ENCODE measurements around the gene SRSF8.
"Not testable (repeated sequence)": the region's sequence is repeated elsewhere in the genome, so short reads cannot be mapped to it uniquely, and the experiment has no call there.

The SRSF8 gene, protein sequence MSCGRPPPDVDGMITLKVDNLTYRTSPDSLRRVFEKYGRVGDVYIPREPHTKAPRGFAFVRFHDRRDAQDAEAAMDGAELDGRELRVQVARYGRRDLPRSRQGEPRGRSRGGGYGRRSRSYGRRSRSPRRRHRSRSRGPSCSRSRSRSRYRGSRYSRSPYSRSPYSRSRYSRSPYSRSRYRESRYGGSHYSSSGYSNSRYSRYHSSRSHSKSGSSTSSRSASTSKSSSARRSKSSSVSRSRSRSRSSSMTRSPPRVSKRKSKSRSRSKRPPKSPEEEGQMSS

DNA sequence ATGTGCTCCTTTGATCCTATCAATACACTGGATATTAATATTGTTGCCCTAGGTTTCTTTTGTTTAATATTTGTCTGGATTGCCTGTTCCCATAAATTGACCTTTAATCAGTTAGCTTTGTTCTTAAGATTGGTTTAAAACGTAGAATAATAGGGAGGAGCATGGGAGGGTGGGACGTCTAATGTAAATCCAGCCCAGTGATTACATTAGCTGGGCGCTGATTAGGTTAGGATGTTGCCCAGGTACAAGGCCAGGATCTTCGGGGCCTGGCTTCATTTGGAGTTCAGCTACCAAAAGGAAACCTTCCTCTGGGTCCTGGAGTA, at the start of gene SRSF8:
TSS of gene SRSF8 (plus strand) at position 204 of the 323 bp plus-strand sequence. CDS start 308 bp downstream, outside the sequence.
- no peak for DNase-seq

DNA sequence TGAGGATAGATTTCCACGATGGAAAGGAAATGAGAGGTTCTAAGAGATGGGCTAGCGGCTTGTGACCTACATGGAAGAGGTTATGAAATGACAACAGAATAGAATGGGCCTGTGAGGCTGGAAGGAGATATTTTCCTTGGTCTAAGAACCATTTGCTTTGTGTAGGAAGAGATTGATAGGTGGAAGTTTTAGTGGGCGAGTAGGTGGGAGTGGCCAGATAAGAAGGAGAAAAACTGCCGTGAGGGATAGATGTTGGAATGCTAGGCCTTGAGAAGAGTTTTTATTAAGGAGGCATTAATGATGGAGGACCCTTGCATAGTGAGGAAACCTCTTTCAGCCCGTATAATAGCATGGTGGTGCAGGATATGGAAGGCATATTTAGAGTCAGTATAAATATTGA, 45.3 kb upstream of the SRSF8 start:
- not testable (repeated sequence) for DNase-seq

DNA sequence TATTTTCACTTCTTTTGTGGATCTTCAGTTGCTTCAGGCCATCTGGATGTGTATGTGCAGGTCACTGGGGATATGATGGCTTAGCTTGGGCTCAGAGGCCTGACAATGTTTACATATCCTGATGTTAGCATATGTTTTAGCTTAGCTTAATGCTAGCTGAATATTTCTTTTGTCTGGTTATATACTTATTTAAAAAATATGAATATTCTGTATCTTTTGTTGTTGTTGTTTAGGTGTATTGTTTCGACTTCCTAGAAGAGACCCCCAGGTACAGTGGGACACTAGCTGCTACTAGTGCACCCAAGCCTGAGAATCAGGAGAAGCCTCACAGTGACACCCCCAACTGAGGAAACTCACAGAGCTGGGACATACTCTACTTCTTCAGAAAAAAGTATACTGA, 41.8 kb upstream of the SRSF8 start, which contains the start of gene KDM4E:
TSS of gene KDM4E (plus strand) at position 301 of the 400 bp plus-strand sequence. CDS start 300 bp downstream, outside the sequence.
- DNase-seq, result no peak

DNA sequence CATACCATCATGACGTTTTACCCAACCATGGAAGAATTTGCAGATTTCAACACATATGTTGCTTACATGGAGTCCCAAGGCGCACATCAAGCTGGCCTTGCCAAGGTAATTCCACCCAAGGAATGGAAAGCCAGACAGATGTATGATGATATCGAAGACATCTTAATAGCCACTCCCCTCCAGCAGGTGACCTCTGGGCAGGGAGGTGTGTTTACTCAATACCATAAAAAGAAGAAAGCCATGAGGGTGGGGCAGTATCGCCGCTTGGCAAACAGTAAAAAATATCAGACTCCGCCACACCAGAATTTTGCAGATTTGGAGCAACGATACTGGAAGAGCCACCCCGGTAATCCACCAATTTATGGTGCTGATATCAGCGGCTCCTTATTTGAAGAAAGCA, 41.1 kb upstream of the SRSF8 start:
- DNase-seq, result not testable (repeated sequence)

DNA sequence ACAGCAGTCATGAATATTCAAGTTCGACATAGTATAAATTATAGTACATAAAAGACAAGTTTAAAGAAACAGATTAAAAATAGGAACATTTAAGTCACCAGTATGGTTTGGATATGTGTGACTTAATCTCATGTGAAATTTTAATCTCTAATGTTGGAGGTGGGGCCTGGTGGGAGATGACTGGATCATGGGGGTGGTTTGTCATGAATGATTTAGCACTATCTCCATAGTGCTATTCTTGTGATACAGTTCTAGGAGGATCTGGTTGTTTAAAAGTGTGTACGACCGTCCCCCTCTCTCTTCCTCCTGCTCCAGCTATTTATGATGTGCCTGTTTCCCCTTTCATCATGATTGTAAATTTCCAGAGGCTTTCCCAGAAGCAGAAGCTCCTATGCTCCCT, 38.4 kb upstream of the SRSF8 start:
- DNase-seq, result no peak

DNA sequence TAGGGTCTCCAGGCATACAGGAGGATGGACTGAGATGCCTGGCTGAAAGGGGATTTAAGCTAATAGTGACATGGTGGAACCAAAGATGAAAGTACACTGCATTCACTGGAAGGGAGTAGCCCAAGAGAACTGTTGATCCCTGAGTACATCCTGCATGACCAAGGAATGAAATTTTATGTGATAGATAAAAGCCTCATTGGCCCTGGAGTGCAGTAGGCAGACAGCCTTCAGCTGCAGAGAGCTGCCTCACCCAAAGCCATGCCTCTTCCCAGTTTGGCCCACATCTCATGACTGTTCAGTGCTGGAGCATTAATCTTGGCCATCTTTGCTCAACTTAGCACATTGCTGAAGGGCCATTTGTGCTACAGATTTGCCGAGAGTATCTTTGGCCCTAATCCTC, 33.7 kb upstream of the SRSF8 start:
- no peak for DNase-seq

DNA sequence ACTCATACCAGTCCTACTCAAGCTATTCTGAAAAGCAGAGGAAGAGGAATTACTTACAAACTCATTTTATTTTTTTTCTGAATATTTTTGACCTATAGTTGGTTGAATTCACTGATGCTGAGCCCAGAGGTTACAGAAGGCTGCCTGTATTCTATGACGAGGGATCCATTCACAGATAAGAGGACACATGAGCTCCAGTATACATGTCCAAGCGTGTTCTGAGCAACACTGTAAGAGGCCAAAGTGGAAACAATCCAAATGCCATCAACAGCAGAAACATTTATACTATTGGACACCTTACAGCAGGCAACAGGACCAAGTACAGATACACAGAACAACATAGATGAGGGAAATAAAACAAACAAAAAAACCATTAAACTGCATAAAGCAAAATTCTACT, 31.4 kb upstream of the SRSF8 start:
- DNase-seq, result no peak

DNA sequence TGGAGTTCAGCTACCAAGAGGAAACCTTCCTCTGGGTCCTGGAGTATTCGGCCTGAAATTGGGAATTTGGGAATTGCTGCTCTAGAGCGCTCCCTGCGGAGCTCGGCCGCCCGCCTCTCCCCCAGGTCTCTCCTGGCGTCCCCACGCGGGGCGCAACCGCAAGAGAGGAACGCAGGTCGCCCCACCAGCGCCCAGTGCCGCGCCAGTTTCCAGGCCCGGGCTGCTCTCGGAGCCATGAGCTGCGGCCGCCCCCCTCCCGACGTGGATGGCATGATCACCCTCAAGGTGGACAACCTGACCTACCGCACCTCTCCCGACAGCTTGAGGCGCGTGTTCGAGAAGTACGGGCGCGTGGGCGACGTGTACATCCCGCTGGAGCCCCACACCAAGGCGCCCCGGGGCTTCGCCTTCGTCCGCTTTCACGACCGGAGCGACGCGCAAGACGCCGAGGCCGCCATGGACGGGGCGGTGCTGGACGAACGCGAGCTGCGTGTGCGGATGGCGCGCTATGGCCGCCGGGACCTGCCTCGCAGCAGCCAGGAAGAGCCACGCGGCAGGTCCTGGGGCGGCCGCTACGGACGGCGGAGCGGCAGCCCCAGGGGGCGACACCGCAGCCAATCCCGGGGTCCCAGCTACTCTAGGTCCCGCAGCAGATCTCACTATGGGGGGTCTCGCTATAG, 29.2 kb upstream of the SRSF8 start:
- not testable (repeated sequence) for DNase-seq

DNA sequence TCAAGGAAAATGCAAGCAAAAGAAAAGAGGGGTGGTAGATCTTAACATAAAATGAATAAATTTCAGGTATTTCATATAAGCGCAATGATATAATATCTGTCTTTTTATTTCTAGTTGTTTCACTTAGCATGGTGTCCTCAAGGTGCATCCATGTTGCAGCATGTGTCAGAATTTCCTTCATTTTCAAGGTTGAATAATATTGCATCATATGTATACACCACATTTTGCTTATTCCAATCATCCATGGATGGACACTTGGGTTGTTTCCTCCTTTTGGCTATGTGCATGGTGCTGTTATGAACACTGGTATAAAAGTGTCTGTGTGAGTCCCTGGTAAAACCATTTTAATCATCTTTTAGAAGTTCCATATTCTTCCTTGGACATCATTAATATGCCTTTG, 24.5 kb upstream of the SRSF8 start:
- DNase-seq, result no peak

DNA sequence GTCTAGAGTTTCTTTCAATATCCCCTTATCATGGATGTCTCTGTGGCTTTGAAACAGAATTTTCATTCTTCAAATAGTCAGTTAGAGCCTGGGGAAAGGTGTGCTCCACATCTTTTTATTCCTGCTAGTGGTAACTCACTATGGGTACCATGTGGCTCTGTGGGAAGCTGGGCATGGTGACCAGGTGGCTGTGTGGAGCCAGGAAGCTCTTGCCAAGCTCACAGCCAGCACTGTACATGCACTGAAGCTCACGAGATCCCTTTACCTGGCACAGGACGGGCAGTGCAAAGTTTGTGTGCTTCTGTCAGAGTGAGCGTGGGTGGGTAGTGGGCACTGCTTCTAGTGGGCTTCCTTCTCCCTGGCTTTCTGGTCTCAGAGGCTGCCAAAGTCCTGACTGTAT, 23.8 kb upstream of the SRSF8 start:
- DNase-seq, result no peak

DNA sequence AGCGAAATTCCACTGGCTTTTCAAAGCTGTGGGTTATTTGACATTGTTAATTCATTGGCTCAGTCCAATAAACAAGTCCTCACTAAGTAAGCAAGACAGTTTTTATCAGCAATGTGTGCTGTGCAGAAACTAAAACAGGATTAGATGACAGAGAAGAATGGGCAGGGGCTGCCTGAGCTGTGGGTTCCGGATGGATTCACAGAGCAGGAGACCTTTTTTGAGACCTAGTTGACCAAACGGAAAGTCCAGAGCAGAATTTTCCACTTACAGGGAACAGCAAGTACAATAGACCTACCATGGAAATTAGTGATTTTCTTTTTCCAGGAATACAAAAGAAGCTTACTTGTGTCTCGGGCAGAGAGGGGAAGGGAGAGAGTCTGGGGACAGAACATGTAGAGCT, 22.7 kb upstream of the SRSF8 start:
- no peak for DNase-seq

DNA sequence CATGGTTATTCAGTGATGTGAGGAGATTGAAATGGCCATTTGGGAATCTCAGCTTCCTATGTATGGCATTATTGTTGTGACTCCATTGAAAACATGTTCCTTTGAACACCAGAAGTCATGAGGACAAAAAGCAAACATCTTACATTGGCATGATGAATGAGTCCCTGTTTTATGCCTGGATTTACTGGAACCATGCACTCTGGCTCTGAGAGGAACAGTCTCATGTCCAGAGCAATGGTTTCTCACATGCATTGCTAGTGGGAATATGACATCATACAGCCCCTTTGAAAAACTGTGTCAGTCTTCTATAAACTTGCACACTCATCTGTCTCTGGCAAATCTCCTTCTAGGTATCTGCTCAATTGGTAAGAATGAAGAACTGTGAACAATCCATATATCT, 20.9 kb upstream of the SRSF8 start:
- no peak for DNase-seq

DNA sequence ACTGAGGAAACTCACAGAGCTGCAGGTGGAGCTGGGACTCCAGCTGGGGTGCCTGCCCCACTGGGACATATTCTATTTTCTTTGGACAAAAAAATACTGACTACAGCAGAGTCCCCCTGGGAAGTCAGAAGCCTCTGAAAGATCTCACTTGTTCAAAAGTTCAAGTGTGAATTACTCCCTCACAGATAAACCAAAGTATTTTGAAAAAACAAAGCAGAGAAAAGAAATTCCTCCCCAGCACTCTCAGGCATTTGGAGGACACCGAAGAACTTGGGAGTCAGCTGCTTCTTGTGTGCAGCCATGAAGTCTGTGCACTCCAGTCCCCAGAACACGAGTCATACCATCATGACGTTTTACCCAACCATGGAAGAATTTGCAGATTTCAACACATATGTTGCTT, 17.6 kb upstream of the SRSF8 start, which contains the start of gene KDM4F:
TSS of gene KDM4F (plus strand) at position 301 of the 400 bp plus-strand sequence.
- not testable (repeated sequence) for DNase-seq

DNA sequence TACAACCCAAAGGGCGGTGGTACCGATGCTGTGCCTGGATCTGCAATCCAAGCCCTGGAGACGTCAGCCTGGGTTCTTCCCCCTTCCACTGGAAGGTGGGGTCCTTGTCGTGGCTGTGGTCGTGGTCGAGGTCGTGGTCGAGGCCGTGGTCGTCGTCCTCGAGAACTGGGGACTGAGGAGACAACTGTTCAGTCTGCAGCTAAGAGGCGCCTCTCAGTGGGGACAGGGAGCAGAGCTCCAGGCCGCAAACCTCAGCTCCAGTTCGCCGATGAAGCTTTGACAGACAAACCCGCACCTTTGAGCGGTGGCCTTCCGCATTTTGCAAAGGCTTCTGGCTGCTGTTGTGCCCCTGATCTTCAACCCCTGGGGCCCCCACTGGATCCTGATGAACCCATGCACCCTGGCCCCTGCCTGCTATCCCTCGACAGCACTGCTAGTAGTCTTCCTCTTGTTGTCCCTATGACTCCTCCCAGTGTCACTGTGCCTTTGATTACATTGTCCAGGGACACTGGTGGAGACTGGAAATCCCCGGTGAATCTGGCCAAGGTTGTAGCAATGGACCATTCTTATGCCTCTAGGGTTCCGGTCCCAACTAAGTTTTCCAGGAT, 16.0 kb upstream of the SRSF8 start:
- no peak for DNase-seq

DNA sequence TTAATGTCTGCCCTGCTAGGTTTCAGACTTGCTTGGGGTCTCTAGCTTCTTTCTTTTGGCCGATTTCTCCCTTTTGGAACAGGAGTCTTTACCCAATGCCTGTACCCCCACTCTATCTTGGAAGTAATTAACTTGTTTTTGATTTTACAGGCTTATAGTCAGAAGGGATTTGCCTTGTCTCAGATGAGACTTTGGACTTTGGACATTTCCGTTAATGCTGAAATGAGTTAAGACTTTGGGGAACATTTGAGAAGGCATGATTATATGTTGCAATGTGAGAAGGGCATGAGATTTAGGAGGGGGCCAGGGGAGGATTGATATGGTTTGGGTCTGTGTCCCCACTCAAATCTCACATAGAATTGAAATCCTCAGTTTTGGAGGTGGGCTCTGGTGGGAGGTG, 12.4 kb upstream of the SRSF8 start:
- DNase-seq, result no peak

DNA sequence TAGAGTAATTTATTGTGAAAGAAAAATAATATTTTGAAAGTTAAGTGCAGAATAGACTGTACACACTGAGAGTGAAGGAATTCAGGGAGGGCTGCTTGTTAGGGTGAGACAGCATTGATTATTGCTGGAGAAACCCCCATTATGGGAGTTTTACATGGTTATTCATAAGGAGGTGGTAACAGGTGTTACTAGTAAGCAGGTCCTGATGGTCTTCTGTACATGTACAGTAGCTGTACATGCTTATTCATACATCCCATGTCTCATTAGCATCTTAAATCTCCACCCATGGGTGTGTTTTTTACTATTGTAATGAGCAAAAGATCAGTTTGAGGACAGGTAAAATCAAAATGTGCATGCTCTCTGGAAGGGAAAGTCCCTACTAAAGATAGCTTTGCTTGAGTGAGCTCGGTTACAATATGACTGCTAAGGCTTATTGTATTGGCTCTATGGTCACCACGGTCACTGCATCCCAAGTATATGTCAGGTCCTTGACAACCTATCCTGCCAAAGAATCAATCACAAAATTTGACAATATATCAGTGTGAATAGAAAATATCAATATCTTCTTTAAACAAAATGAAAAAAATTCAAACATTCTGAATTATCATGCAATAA, 11.3 kb upstream of the SRSF8 start:
- DNase-seq, result no peak

DNA sequence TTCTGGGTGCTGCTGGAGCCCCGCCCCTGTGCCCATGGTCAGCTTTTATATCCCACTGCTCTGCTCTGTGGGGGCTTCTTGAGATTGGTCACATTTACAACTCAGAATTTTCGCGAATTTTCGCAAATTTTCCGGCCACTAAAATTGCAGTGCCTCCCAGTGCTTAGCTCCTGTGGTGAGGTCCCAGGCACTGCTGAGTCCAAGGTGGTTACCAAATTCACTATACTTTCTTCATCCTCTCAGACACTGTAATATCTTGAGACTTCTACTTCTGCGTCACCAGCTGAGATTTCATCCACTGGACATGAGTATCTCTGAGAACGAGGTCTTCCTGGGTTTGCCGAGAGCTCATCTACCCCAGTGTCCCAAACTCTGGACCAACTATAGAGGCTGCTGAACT, 8.8 kb upstream of the SRSF8 start:
- DNase-seq, result no peak

DNA sequence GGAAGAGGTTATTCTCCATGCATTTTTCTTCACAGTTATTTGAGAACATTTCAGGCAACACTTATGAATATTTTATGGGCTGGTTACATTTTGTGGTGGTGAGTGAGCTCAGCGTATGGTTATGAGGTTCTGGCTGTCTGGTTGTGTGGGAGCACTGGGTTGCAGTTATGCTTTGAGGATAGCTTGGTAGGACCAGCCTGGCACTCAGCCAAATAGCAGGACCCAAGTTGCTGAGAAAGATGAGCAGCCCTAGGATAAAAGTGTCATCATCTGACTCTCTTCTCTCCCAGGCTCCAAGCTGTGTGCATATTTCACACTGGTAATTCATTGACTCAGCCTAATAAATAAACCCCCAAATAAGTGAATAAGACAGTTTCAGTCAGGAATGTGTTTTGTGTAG, 8.1 kb upstream of the SRSF8 start:
- no peak for DNase-seq

DNA sequence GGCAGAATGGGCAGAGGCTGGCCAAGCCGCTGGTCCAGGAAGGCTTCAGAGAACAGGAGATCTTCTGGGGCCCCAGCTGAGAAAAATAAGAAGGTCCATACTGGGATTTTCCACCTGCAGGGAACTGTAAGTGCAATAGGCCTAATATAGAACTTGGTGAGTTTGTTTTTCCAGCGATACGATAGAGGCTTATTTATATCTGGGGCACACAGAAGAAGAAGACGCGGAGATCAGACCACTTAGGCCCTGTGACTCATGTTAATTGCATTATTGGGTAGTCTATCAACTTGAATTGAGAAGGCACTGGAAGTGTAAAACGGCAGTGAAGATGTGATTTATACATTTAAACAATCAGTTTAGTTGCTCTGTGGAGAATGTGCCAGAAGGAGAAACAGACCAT, 7.7 kb upstream of the SRSF8 start:
- no peak for DNase-seq

DNA sequence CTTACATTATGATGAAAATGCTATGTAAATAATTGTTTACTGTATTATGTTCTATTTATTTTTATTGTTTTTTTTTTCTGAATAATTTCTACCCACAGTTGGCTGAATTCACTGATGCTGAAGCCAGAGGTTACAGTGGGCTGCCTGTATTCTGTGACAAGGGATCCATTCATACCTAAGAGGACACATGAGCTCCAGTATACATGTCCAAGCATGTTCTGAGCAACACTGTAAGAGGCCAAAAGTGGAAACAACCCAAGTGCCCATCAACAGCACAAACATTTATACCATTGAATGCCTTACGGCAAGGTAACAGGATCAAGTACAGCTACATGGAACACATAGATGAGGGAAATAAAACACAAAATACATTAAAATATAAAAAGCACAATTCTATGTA, 1.4 kb upstream of the SRSF8 start:
- DNase-seq, result no peak

DNA sequence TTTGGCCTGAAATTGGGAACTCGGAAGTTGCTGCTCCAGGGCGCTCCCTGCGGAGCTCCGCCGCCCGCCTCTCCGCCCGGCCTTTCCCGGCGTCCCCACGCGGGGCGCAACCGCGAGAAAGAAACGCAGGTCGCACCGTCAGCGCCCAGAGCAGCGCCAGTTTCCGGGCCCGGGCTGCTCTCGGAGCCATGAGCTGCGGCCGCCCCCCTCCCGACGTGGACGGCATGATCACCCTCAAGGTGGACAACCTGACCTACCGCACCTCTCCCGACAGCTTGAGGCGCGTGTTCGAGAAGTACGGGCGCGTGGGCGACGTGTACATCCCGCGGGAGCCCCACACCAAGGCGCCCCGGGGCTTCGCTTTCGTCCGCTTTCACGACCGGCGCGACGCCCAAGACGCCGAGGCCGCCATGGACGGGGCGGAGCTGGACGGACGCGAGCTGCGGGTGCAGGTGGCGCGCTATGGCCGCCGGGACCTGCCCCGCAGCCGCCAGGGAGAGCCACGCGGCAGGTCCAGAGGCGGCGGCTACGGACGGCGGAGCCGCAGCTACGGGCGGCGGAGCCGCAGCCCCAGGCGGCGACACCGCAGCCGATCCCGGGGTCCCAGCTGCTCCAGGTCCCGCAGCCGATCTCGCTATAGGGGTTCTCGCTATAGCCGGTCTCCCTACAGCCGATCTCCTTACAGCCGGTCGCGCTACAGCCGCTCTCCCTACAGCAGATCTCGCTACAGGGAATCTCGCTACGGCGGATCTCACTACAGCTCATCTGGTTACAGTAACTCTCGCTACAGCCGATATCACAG, 521 bp downstream of the SRSF8 start:
- peak; percentile 70 for DNase-seq

DNA sequence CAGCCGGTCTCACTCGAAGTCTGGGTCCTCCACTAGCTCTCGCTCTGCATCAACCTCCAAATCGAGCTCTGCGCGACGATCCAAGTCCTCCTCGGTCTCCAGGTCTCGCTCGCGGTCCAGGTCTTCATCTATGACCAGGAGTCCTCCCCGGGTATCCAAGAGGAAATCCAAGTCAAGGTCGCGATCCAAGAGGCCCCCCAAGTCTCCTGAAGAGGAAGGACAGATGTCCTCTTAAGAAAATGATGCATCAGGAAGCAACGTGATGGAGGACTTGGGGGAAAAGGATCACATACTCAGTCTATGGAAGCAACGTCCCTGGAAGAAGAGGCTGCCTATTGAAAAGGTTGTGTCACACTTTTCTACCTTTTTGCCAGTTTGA, 1.1 kb downstream of the SRSF8 start:
- no peak for DNase-seq

DNA sequence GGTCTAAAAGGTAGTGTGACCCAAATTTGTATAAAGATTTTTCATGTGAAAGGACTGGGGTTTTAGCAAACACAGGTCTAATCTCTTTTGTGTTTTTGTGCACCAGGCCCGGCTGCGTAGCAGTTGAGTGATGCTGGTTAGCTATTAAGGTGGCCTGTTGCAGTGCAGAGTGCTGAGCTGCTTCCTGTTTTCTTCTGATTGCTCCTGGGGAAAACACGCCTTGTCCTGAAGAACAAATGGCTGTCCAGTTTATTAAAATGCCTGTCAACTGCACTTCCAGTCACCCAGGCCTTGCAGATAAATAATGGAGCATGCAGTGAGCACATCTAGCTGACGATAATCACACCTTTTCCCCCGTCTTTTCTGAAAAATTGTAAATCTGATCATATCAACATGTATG, 1.8 kb downstream of the SRSF8 start:
- peak; percentile 54 for DNase-seq

Measured in activated CD4-positive, alpha-beta T cell treated with anti-CD3 and anti-CD28 coated beads, Interleukin-2, amount 50 U/mL, for 1 hour (primary cell).